ENCODE measurements around the gene ME3.

ME3 gene

DNA sequence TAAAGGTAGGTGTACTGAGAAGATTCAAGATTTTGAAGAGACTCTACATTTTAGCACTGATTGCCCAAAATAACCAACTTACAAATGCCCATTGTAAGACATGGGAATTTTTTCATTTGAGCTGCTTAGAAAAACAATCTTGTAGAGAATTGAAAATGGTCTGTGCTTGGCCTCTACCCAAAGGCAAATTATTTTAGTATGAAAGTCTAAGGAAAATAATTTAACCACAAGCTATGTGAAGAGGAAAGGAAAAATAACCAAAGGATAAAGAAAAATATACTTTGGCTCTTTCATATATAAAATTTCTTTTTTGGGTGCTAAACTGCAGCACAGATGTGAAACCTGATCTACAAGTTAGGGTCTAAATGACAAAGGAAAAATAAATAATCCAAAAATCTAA, 54.9 kb downstream of the ME3 start:
- DNase-seq, result no peak

DNA sequence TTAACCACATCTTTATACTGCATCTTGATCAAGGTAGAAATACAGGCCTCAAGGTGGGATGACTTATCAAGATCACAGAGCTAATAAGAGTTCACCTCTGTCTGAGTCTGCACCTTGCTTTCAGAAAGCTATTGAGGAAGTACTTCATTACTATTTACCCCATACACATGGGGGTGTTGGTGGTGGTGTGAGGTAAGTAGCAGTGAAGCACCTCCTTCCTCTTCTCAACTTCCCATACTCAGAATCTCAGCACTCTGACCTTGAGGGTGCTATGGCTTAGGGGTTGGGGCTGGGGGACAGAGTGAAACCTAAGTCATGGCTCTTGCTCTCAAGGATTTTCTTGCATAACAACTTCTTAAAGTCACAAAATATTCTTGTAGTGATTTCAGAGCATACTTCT, 56.9 kb downstream of the ME3 start:
- DNase-seq, result no peak

DNA sequence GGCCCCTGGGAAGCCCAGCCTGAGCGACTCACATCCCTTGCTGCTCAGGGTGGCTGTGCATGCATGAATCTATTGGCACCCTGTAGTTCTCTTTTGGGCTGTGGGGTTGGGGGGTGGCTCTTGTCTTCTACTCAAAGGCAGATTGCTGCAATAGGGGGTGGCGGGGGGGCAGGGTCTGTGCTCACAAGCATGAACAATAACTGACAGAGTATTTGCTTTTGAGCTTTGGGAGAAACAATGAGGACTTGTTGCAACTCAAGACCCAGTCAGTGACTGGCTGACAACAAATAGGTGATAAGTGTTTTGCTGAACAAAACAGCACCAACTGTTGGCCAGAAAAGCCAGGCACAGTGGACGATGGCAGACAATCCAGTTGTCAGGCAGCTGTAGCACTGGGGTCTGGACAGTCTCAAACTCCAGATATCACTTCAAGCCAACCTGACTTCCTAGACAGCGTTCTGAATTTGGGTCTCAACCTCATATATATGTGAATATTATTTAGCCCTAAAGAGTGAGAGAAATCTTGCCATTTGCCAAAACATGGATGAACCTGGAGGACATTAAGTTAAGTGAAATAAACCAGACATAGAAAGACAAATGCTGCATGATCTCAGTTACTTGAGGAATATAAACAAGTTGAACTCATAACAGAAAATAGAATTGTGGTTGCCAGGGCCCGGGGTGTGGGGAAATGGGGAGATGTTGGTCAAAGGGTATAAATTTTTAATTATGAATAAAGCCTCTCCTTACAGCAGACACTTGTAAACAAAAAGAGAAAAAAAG, 61.7 kb downstream of the ME3 start:
- no peak for DNase-seq

DNA sequence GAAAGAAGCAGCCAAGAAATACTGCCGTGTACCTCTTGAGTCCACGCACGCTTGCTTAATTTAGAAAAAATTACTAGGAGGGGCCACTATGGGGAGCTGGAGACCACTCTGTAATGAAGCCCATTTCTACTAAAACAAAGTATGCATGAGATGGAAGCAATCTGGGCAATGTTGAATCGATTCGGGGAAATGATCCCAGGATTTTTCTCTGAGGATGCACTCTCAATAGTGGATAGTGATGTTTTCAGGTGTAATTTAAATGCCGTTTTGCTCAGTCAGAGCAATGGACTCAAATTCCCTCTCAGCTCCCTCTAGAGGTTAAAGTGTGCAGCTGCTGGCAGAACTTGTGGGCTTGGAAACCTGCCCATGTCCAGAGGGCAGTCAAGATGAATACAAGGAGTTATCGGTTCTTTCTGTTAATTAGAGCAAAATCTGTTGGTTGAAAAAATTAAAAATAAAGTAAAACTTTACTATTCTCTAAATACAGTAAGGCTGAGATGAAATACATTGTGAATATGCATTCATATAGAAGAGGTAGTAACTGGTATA, 64.1 kb downstream of the ME3 start:
- DNase-seq, result peak; percentile 66

GRCh38 chr11:86606836-86607481, 65.5 kb downstream of the ME3 start:
- DNase-seq, result no peak

GRCh38 chr11:86606270-86606835, 66.1 kb downstream of the ME3 start:
- no peak for DNase-seq

GRCh38 chr11:86596861-86597586, 75.4 kb downstream of the ME3 start:
- DNase-seq, result no peak

- no peak for DNase-seq
Observed at GRCh38 chr11:86595955-86596354, 76.5 kb downstream of the ME3 start.

- DNase-seq, result no peak
Observed at GRCh38 chr11:86595451-86595850, 77.0 kb downstream of the ME3 start.

DNA sequence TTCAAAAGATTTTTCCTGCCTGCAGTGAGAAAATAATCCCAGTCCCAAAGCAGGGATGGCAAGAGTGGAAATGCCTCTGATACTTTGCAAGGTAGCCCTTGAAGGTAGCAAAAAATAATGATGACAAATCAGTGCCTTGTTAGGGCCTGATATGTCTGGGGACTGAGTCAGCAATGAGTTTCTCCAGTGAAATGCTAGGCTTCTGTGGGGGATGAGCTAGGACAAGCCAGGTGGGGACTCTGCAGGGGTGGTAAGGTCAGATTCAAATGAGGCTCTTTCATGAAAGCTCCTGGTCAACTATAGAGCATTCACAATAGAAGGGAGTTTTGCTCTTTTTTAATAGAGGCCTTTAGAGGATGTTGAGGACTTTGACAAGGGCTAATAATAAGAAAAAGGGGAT, 77.7 kb downstream of the ME3 start:
- no peak for DNase-seq

DNA sequence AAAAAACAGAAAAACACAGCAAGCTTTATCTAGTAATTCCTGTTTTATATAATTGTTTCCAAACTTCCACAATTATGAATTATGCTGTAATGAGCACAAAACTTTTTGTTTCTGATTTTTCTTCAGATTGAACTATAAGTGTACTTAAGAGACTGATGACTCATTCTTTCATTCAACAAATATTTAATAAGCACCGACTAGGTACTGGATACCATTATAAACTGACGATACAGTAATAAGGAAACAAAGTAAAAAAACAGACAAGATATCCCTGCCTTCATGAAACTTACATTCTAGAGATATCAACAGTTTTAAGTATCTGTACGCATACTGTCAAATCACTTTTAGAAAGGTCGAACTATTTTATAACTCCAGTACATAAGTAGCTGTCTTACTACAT, 78.6 kb downstream of the ME3 start:
- no peak for DNase-seq

DNA sequence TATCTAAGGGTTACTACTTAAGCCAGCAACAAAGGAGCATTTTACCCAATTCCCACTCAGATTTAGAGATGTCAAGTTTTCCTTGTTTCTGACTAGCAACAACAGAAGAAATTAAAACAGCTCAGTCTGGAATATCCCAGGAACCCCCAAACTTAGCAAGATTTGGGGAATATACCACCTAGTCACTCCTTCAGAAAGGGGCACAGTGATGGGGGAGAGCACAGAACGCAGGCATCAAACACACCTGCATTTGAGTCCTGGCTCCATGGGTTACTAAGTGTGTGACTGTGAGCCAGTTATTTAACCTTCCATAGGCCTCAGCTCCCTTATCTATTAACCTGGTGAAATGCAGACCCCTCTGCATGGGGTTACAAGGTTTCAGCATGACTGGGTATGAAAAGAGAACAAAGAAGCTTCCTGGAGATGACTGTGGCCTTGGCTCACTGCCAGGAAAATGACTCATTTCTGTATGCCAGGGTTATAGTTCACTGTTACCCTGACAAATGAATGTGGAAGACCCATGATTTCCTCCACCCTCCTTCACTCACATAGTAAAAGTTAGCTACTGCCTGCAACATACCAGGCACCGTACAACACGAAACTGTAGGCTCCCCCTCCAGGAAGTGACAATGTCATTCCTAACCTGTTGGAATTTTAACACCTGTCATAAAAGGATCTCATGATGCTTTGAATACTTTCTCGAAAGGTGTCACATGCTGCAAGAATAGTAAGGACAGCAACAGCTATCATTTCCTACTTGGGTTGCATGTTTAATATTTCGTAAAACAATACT, 79.6 kb downstream of the ME3 start:
- peak; percentile 13 for DNase-seq

- DNase-seq, result no peak
Observed at GRCh38 chr11:86592047-86592591, 80.3 kb downstream of the ME3 start.

DNA sequence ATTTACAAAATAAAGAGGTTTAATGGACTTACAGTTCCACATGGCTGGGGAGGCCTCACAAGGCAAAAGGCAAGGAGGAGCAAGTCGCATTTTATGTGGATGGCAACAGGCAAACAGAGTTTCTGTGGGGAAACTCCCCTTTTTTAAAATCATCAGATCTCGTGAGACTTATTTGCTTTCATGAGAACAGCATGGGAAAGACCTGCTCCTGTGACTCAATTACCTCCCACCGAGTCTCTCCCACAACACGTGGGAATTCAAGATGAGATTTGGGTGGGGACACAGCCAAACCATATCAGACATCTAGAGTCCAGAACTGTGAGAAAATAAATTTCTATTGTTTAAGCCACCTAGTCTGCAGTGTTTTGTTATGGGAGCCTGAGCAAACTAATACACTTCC, 80.8 kb downstream of the ME3 start:
- no peak for DNase-seq

- DNase-seq, result no peak
Observed at GRCh38 chr11:86589856-86590589, 82.4 kb downstream of the ME3 start.

- no peak for DNase-seq
Observed at GRCh38 chr11:86589204-86589603, 83.2 kb downstream of the ME3 start.

DNA sequence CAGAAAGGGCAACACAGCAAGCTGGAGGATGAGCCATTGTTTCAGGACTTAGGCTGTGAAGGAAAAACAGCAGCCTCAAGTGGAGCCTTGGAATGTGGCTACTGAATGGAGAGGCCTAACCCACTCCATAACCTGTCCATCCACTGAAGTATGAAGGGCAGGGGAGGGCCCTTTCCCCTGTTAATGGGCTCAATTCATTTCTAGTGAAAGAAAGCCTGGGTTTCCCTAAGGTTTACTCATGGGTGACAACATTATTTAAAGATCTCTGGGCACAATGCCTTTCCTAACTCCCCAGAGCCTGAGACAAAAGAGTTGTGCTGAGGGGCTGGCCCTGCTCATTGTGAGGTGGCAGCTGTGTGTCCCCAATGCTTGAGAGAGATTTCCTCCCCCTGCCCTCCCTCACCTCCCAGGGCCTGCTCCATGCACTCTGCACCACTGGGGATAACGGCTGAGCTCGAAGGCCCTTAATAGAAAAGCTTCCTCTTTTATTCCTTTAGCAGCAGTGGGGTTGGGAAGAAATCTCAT, 83.8 kb downstream of the ME3 start:
- no peak for DNase-seq

GRCh38 chr11:86587264-86588193, 84.9 kb downstream of the ME3 start:
- DNase-seq, result no peak

- DNase-seq, result no peak
Observed at GRCh38 chr11:86586307-86586706, 86.1 kb downstream of the ME3 start.

GRCh38 chr11:86582898-86583297, 89.5 kb downstream of the ME3 start:
- DNase-seq, result peak; percentile 96
